Suprapubic skin (tissue), 4 donors: ENCODE results near the gene TIAM1.

Source experiments
- EP300 ChIP-seq: sonication (generic); formaldehyde crosslinking; IDR thresholded peaks from one replicate; pipeline ENCODE4 v1.6.1; 2017; ENCODE audit warnings: antibody characterized with exemption
- POLR2A ChIP-seq, 2 donors: fragments of 450-650 bp; IDR thresholded peaks; one replicate each; pipeline ENCODE4 v1.6.1; 2017; ENCODE audit warnings: antibody characterized with exemption in 2 of 2, mild to moderate bottlenecking in 2 of 2, moderate library complexity in 2 of 2
- POLR2AphosphoS5 ChIP-seq, 3 donors: sonication (generic); formaldehyde crosslinking; IDR thresholded peaks; one replicate each; pipeline ENCODE4 v1.6.1; 2017; ENCODE audit warnings: antibody characterized with exemption in 3 of 3
- TF ChIP-seq, protein P1 (sequence below), 2 donors: fragments of 200-600 bp in 1 of 2; fragments of 450-650 bp in 1 of 2; sonication (generic) in 1 of 2; IDR thresholded peaks; one replicate each; pipeline ENCODE4 v1.5.1; 2016 to 2019; ENCODE audit warnings: antibody characterized with exemption in 2 of 2, mild to moderate bottlenecking in 1 of 2, moderate library complexity in 1 of 2

DNA sequence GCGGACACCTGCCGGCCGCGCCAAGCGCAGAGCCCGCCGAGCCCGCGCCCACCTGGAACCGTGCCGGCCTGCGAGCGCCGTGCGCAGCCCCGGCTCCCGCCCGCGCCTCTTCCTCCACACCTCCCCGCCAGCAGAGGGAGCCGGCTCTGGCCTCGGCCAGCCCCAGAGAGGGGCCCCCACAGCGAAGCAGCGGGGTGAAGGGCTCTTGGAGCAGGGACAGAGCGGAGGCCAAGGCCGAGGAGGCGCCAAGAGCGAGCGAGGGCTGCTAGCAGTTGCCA lies 255.6 kb downstream of the TIAM1 start:
- TF ChIP-seq, protein P1, sequence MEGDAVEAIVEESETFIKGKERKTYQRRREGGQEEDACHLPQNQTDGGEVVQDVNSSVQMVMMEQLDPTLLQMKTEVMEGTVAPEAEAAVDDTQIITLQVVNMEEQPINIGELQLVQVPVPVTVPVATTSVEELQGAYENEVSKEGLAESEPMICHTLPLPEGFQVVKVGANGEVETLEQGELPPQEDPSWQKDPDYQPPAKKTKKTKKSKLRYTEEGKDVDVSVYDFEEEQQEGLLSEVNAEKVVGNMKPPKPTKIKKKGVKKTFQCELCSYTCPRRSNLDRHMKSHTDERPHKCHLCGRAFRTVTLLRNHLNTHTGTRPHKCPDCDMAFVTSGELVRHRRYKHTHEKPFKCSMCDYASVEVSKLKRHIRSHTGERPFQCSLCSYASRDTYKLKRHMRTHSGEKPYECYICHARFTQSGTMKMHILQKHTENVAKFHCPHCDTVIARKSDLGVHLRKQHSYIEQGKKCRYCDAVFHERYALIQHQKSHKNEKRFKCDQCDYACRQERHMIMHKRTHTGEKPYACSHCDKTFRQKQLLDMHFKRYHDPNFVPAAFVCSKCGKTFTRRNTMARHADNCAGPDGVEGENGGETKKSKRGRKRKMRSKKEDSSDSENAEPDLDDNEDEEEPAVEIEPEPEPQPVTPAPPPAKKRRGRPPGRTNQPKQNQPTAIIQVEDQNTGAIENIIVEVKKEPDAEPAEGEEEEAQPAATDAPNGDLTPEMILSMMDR (IDR thresholded peaks at IDR 0.05) = no peak
- TF ChIP-seq POLR2A (IDR thresholded peaks at IDR 0.05) = no peak
- TF ChIP-seq POLR2AphosphoS5 (IDR thresholded peaks at IDR 0.05) = no peak
- TF ChIP-seq EP300 = no peak
